Stomach (tissue), 9 donors: ENCODE data around the gene SRSF3. TPM values are rescaled to one million over a fixed set of nuclear protein-coding genes. Genes with fewer than 3 reads are reported as not detected.

Experiments
- DNase-seq, 2 donors: peaks; one replicate each; pipeline versions ENCODE4 v3.0.0 to v3.0.0-alpha.2; 2013 to 2019
- H3K27ac ChIP-seq, 5 donors: fragments of 200-600 bp in 4 of 5; sonication (generic) in 4 of 5; one replicate each; pipeline ENCODE4 v1.5.1; 2013 to 2019; ENCODE audit warnings: mild to moderate bottlenecking in 1 of 5, moderate library complexity in 1 of 5
- H3K27me3 ChIP-seq, 3 donors: fragments of 200-600 bp; sonication (generic); one replicate each; pipeline ENCODE4 v1.5.1; 2017 to 2019; ENCODE audit warnings: mixed run types in 1 of 3
- H3K36me3 ChIP-seq, 4 donors: fragments of 200-600 bp; sonication (generic); 1 replicate in 3 of 4; 2 replicates in 1 of 4; pipeline ENCODE4 v1.5.1; 2016 to 2019
- H3K4me1 ChIP-seq, 4 donors: fragments of 200-600 bp; sonication (generic); one replicate each; pipeline ENCODE4 v1.5.1; 2016 to 2019
- H3K4me3 ChIP-seq, 4 donors: fragments of 200-600 bp; sonication (generic) in 3 of 4; one replicate each; pipeline ENCODE4 v1.5.1; 2016 to 2019; ENCODE audit warnings: mild to moderate bottlenecking in 1 of 4
- H3K9me3 ChIP-seq, 4 donors: fragments of 200-600 bp; sonication (generic); one replicate each; pipeline ENCODE4 v1.5.1; 2016 to 2019
- CTCF ChIP-seq, 7 experiments: fragments of 450-650 bp in 4 of 7; fragments of 200-600 bp in 3 of 7; sonication (generic) in 3 of 7; IDR thresholded peaks; one replicate each; pipeline ENCODE4 v1.5.1; 2016 to 2019; ENCODE audit warnings: antibody characterized with exemption in 7 of 7, control low read depth in 2 of 7, mild to moderate bottlenecking in 1 of 7
- EP300 ChIP-seq: sonication (generic); formaldehyde crosslinking; IDR thresholded peaks from one replicate; pipeline ENCODE4 v1.6.1; 2017; ENCODE audit warnings: antibody characterized with exemption
- POLR2A ChIP-seq, 4 donors: fragments of 450-650 bp; IDR thresholded peaks; one replicate each; pipeline ENCODE4 v1.6.1; 2016; ENCODE audit warnings: antibody characterized with exemption in 4 of 4, control low read depth in 2 of 4, mild to moderate bottlenecking in 1 of 4, moderate library complexity in 1 of 4
- POLR2AphosphoS5 ChIP-seq, 3 donors: sonication (generic); formaldehyde crosslinking; IDR thresholded peaks; one replicate each; pipeline ENCODE4 v1.6.1; 2016; ENCODE audit warnings: antibody characterized with exemption in 3 of 3
- WGBS, 5 donors: extraction: QIAGEN DNeasy Blood & Tissue Kit in 3 of 5; methylation state at CpG; one replicate each; pipeline versions ENCODE4 v1.1.5 to v1.1.7; 2013 to 2018; 5-methylcytosine and 5-hydroxymethylcytosine counted together
- intact Hi-C: fragments of 100-400 bp; cut with DNase I; formaldehyde crosslinking; loops from one replicate; pipeline ENCODE4 v1.15.1; 2023; ENCODE audit warnings: low total_unique reads
- polyA plus RNA-seq, 3 donors: library from polyadenylated mRNA; stranded (reverse); fragments of 200-250 nt; gene quantifications; one replicate each; pipeline ENCODE4 v1.2.3, GENCODE V29; 2013
- total RNA-seq, 5 donors: library from RNA; depleted of rRNA; stranded (reverse); fragments of >200 nt; gene quantifications; one replicate each; pipeline versions ENCODE4 v1.1.0 to v1.2.3, GENCODE V29; 2014 to 2016
- donor health status: healthy with polysubstance abuse.
- donor health status: Bipolar disorder and iron deficiency.
- donor health status: healthy.

Gene SRSF3
- total and polyA plus RNA-seq, 8 donors: 77.2 to 250 (median 146) TPM

- peak overlapping the region in 2 of 5 donors; percentile 56 to 70 for H3K27ac ChIP-seq
- peak; percentile 75 to 95 for DNase-seq
- intact Hi-C loops: no loop called here
- H3K36me3 ChIP-seq: no peaks in the 10 kb centered on the region
- peaks cover 9 to 22% (median 18%) of the 10 kb centered on the region in 4 donors for H3K4me1 ChIP-seq
- no peaks in the 10 kb centered on the region for H3K9me3 ChIP-seq
- 20 to 30% (median 24%) methylated on average over 4 to 8 of the region's 8 CpGs for WGBS, 5 donors
- H3K27me3 ChIP-seq: no peaks in the 10 kb centered on the region
- H3K4me3 ChIP-seq: no peak overlapping the region
- TF ChIP-seq EP300 (no peak), POLR2AphosphoS5 (IDR thresholded peaks at IDR 0.05) (peak in 2 of 3 donors; percentile 23 to 26)
Measured at GRCh38 chr6:36642913-36643817, 49.0 kb downstream of the SRSF3 start.

GRCh38 chr6:36643977-36644376 lies 49.8 kb downstream of the SRSF3 start:
- DNase-seq: no peak
- intact Hi-C loops: no loop called here
- peaks cover 9 to 22% (median 18%) of the 10 kb centered on the region in 4 donors for H3K4me1 ChIP-seq
- H3K27ac ChIP-seq: no peak overlapping the region
- no peaks in the 10 kb centered on the region for H3K36me3 ChIP-seq
- no peak for TF ChIP-seq POLR2AphosphoS5 (IDR thresholded peaks at IDR 0.05)
- no peak for TF ChIP-seq EP300
- no peak for TF ChIP-seq POLR2A (IDR thresholded peaks at IDR 0.05)
- no peak for TF ChIP-seq CTCF (IDR thresholded peaks at IDR 0.05)
- H3K4me3 ChIP-seq: no peak overlapping the region
- no peaks in the 10 kb centered on the region for H3K9me3 ChIP-seq
- 83 to 91% (median 86%) methylated on average over 4 of the region's 4 CpGs for WGBS, 5 donors
- no peaks in the 10 kb centered on the region for H3K27me3 ChIP-seq

- peaks cover 0 to 10% (median 4%) of the 10 kb centered on the region in 4 donors for H3K4me1 ChIP-seq
- H3K27ac ChIP-seq: no peak overlapping the region
- H3K27me3 ChIP-seq: no peaks in the 10 kb centered on the region
- 85 to 96% (median 91%) methylated on average over 3 of the region's 3 CpGs for WGBS, 5 donors
- H3K36me3 ChIP-seq: no peaks in the 10 kb centered on the region
- no peak for TF ChIP-seq EP300
- no peak for TF ChIP-seq POLR2AphosphoS5 (IDR thresholded peaks at IDR 0.05)
- no peak for TF ChIP-seq POLR2A (IDR thresholded peaks at IDR 0.05)
- TF ChIP-seq CTCF (IDR thresholded peaks at IDR 0.05): no peak
- intact Hi-C loops: no loop called here
- DNase-seq: no peak
- no peak overlapping the region for H3K4me3 ChIP-seq
- no peaks in the 10 kb centered on the region for H3K9me3 ChIP-seq
Measured at GRCh38 chr6:36649086-36649485, 54.9 kb downstream of the SRSF3 start.

- H3K27ac ChIP-seq: no peak overlapping the region
- H3K27me3 ChIP-seq: no peaks in the 10 kb centered on the region
- intact Hi-C loops: no loop called here
- no peaks in the 10 kb centered on the region for H3K36me3 ChIP-seq
- no peak for DNase-seq
- peaks cover 0 to 8% (median 3%) of the 10 kb centered on the region in 4 donors for H3K4me1 ChIP-seq
- no peak overlapping the region for H3K4me3 ChIP-seq
- no peak for TF ChIP-seq POLR2A (IDR thresholded peaks at IDR 0.05)
- TF ChIP-seq EP300: no peak
- no peak for TF ChIP-seq CTCF (IDR thresholded peaks at IDR 0.05)
- TF ChIP-seq POLR2AphosphoS5 (IDR thresholded peaks at IDR 0.05): no peak
- no peaks in the 10 kb centered on the region for H3K9me3 ChIP-seq
- 67 to 75% (median 72%) methylated on average over 13 of the region's 13 CpGs for WGBS, 5 donors
Measured at GRCh38 chr6:36649701-36650484, 55.7 kb downstream of the SRSF3 start.
